ENCODE data around the gene ZNF438.

ZNF438 gene

DNA sequence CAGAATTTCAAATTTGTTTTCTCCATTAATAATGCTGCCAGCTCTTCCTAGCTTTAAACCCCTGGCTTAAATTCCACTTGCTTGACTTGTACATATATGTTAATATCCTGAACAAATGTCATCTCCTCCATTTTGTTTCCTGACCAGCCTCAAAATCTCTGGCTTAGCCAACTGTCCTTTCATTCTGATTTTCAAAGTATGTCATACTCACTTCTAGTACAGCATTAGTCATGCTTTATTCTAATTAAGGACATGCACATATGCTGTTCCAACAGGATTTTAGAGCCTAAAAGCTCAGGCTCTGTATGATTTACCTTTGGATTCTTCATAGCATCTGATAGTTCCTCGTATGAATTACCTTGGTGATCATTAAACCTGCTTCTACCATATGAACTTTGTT lies 158.3 kb downstream of the ZNF438 start:
- DNase-seq: no peak

DNA sequence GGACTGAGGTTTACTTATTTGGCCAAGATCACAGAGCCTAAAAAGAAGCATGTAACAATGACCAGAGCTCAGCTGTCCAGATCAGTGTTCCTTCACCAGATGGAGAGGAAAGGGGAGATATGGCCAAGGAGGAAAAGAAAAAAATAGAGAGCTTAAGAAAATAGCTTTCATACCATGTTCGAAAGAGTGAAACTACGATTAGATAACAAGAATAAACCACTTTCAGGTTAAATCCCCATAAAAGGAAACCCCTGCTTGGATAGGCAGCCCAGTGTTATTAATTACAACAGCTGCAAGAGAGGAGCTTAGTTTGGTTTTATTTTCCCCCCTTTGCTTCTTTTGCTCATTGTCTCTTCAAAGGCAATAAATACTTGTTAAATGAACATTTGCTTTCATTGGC lies 160.8 kb downstream of the ZNF438 start:
- no peak for DNase-seq

DNA sequence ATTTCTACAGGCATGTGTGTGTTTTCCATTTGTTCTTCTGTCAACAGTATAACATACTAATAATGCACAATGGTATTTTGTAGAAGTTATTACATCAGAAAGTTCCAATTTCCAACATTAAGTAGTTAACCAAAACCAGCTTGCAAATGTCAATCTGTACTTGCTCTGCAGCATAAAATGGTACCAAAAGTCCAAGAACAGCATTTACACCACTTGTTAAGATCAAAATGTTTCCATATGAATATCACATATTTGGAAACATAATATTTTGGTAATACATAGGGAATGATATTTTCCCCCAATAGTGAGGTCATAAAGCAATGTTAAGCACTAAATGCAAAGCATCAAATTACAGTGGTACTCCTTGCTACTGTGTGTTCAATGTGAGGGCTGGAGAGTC lies 162.1 kb downstream of the ZNF438 start:
- no peak for DNase-seq

DNA sequence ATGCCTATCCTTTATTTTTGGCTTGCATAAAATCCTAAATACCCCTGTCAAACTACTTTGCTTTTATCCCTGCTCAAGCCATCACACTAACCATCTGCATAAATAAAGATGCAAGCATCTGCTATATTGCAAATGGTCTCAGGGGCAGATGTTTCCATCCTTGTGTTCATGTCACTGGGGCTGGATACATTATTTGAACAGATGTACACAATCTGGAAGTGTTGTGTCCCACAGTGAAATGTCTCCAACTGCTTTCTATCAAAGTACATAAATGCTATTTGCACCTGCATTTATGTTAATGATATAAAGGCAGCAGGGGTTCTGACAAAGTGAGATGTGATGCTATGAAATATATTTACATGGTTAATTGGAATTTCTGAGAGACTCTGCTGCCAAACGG lies 163.1 kb downstream of the ZNF438 start:
- DNase-seq: no peak

DNA sequence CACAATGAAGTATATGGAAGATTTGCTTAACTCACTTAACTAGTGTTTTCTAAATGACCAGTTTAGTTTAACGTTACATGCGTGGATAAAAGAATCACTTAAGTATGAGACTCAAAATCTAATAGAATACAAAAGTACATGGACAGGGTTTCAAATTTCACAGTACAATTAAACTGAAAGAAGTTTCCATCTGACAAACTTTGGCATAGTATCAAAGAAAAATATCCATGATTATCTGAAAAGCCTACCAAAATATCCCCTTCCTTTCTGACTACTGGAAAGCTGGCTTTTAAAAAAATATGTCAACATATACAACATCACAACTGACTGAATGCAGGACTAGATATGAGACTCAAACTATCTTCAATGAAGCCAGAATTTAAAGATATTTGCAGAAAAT lies 164.8 kb downstream of the ZNF438 start:
- DNase-seq: no peak

DNA sequence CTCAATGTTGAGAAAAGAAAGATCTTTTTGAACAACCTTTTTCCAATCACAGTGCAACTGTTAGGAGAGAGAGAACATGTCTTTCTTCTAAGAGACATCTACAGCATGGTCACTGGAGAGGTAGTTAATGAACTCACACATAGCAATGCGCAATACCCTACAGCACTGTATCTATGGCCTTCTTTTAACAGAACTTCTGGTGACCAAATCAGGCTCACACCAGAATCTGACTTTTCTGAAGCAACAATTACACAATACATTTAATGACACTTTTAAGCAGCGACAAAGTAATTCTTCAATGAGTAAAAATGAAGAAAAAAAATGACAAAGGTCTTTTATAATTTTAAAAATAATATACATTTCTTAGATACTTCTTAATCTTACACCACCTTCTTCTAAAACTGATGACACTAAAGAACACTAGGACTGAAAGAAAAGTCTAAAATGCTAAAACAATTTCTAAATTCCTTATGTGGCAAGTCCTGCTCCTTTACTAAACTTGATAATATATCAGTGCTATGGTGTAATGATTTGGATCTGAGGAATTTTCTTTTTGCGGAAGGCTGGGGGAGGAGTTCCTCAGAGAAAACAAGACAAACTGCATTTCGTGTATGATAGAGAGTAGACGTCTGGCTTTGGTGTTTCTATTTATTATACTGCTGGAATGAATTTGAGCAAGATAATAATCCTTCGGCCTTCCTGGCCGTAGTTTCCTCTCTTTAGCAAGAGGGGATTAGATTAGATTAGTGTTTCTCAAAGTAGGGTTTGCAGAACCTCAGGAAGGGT lies 166.3 kb downstream of the ZNF438 start:
- DNase-seq: no peak

DNA sequence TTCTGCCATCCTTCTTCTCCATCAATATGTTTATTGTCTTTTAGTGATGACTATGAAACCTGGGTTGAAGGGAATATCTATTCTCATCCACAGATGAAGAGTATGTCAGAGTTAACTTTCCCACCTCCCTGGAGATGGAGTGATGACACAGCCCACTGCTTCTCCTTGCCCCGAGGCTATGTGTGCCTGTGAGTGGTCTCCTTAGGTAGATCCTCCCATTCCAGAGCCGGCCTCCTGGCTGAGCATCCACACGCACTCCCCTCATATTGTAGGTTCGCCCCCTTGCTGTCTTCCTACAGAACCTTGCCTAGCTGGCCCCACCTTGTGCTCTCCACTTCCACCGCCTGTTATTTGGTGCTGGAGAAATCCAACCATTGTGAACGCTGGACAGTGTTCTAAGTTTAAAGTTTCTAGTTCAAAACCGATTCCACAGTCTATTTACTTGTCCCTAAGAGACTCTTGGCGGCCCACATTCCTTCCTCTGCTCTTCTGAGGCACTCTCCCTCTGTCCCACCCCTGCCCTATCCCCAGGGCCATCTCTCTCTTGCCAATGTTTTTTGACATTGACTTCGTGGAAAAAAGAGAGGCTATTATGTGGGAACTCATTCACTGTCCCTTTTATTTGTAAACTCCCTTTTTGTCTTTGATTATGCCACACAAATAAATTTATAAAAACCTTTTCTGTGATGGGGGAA lies 168.0 kb downstream of the ZNF438 start:
- DNase-seq: no peak

DNA sequence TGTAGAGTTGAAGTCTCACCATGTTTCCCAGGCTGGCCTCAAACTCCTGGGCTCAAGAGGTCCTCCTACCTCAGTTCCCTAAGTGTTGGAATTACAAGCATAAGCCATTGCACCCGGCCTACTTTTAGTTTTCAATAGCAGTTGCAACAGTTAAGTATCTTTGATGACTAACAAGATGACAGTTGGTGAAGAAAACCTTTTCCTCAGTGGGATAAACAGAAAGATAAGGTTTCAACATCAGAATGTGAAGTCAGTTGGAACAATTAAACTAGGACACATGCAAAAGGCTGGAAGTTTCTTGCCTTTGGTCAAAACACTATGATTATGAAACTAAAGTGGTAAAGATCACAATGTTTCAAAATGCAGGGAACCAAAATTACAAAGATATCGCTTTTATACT lies 169.2 kb downstream of the ZNF438 start:
- no peak for DNase-seq

DNA sequence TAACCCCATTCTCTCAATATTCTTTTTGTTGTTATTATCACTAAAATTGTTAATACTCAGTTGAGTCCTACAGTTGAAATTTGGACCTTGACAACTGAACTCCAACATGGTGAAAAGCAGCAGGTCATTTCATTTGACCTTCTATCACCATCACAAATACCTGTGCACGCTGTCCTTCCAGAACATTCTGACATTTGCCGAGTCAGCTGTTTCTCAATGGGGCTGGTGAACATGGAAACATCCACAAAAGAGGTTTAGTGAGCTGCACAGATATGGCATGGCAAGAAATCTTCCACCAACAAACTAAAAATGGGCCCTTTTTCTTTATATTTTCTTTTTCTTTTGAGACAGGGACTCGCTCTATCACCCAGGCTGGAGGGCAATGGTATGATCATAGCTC lies 169.7 kb downstream of the ZNF438 start:
- DNase-seq: no peak

DNA sequence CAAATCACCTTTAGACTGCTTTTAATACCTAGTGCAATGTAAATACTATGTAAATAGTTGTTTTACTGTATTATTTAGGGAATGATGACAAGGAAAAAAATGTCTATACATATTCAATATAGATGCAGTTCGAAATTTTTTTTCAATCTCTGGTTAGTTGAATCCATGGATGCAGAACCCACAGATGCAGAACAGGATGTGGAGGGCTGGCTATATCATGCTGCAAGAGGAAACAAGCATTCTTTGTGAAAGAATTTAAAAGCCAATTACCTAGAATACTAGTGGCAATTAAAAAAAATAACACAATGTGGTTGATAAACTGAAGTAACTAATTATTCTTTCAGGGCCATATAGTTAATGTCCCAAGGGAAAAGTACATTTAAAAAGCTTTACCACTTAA lies 170.4 kb downstream of the ZNF438 start:
- DNase-seq: no peak

DNA sequence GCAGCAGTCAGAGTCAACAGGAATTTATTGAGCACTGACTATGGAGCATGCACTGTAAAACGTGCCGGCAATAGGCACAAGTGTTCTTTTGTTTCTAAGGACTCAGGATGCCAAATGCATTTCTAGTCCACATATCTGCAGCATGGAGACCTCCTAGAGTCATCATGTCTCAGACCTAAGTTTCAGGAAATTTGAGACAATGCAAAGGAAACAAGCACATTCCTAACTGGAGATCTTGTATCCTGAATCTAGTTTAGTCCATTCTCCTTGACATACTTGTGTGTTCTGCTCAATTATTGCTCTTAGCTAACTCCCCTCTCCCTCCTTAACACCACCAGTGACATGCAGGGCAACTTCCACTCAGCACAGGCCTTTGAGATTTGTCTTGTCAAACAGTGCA lies 173.2 kb downstream of the ZNF438 start:
- no peak for DNase-seq

DNA sequence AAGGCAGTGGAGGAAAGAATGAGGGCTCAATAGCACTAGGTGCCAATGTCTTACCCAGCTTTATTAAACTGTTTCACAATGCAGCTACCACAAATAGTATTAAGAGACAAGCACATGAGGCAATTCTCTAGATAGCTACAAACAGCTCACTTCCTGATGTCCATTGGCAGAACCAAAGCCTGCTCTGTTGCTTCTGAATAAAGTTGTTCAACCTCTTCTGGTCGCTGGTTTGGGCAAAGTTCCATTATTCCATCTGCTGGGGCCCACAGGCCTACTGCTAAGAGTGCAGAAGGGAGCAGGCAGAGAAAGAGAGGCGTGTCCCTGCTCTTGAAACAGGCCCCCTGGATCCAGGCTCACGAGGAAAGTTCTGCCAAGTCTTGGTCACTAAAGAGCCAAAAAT lies 173.9 kb downstream of the ZNF438 start:
- no peak for DNase-seq

DNA sequence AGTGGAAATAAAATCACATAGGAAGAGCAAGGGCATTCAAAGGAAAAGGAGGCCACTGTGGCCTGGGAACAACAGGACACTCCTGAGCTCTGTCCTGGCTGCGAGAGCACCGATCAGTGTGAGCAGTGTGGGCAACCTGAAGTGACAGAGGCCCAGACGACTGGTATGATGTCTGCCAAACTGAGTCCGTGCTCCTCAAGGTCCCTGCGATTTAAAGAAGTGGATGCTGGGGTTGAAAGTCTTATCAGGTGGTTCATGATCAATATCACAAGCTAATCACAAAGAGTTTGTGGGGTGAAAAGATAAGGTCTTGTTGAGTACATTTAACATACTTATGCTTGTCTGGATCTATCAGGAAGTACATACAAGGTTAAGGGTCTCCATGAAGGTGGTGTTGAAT lies 176.5 kb downstream of the ZNF438 start:
- no peak for DNase-seq

DNA sequence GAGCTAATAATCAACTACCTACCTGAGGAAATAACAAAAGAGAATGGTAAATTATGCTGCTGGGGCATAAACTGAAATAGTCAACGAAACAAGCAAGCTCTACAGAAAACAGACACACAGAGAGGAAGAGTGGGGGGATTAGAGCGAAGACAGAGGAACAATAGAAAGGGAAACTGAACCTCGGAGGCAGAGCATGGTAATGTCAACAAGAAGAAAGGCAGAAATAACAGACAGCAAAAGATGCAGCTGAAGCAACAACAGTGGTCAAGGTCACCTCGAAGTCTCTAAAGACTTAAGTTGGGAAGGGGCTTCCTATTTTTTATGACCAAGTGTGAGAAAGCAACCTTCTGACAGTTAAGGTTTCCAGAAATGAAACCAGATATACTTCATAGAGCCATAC lies 177.0 kb downstream of the ZNF438 start:
- DNase-seq: no peak

DNA sequence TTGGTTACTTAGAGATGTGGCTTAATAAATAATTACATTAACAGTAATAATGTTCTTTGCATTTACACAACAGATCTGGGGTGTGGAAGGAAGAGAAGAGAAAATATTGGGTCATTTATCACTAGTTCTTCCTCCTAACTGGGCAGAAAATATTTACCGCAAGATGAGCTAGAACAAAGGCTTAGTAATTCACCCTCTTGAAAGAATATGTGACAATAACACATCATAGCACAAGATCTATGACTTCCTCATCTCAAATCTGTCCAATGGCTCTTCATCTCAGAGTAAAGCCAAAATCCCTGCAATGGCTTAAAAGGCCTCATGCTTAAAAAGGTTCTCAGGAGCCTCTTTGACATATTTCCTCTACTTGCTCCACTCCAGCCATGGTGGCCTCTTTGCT lies 178.6 kb downstream of the ZNF438 start:
- no peak for DNase-seq

DNA sequence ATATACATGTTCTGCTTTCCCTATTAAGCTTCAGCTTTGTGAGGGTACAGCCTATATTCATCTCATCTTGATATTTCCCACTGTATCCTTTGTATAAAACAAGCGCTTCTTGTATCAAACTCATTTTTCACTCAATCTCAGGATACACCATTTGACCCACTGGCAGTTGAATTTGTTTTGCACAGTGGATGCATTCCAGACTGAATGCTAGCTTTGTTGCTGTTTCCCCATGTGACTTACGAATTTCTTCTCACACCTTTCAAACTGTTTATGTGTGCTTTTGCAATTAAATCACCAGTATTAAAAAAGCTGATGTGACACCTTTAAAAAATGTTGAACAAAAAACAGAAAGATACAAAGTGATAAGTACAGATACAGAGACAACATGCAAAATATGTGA lies 180.9 kb downstream of the ZNF438 start:
- no peak for DNase-seq

DNA sequence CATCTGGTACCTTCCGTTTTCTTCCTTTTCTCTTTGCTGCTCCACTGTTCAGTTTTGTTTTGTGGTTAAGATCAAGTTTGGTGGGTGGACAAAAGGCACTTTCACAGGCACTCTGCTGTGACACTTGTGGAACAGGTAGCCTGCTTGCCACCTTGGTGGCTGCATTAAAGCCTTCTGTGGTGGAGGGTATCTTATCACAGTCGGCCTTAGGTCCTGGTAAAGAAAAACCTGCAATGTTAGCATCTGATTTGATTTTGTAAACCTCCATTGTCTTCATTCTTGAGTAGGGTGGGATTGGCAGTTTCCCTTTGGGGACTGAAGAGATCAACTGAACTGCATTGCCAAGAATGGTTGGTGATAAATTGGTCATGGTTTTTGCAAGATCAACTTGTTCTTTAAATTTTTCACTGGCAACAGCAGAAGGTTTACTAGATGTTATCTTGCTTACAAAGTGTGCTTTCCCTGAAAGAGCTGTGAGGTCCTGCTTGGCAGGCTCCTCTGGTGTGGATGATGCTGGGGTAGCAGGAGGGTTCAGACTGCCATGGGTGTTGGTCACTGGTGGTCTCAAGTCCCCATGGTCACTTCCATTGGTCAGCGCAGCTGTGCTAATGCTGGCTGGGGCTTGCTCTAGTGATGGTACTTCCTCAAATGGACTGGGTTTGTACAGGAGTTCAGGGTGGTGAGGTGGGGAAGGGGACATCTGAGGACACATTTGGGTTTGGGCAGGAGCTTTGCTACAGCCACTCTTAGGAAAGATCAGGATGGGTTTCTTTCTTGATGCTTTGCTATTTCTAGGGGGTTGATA lies 182.2 kb downstream of the ZNF438 start:
- no peak for DNase-seq

DNA sequence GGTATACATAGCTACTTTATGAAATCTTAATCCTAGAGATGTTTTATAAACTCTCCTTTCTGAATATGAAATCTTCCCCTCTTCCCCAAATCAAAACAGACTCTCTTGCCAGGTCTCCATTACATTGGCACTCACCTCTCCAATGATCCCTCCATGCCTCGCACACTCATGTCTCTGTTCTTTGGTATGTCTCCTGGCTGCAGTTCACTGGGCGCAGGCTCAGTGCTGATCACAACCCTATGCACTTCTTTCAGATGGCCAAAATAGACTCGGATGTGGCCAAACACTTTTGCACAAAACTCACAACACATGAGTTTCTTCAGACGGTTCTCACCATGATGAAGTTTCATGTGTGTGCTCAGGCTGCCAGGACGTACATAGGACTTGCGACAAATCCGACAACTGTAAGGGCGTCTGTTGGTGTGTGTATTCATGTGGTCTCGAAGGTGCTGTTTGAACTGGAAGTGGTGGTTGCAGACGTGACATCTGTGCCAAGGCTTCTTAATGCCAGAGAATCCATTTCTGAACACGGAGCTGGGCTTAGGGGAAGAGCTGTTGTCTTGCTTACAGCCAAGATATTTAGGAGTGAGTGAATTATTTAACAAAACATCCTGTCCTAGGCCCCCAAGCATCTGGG lies 183.2 kb downstream of the ZNF438 start:
- no peak for DNase-seq

DNA sequence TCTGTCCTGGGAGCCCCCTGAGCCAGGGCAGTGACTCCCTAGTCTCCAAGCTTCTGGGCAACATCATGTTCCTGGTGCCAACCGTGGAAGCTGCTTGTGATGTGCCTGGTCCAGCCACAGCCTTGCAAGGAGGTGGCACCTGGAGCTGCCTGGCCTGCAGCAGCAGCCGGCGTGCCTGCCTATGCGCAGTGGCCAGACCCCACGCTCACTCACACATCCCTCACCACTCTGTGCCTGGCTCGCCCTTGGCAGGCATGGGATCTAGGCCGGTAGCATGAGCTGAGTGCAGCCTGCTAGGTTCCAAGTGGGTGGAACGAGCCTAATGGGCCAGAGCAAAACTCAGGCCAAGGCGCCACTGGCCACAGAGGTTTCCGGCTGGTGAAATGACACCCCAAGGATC lies 184.0 kb downstream of the ZNF438 start:
- DNase-seq: no peak

DNA sequence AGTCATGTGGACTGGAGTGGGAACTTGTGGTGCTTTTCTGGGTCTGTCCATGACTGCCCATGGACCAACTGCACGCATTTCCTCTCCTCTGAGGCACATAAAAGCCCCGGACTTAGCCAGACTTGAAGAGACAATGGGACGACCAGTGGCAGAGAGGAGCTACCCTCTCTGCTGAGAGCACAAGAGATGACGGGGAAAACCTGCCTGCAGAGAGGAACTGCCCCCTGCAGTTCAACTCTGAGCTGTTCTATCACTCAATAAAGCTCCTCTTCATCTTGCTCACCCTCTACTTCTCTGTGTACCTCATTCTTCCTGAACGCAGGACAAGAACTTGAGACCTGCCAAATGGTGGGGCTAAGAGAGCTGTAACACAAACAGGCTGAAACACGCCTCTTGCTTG lies 184.5 kb downstream of the ZNF438 start:
- no peak for DNase-seq

DNA sequence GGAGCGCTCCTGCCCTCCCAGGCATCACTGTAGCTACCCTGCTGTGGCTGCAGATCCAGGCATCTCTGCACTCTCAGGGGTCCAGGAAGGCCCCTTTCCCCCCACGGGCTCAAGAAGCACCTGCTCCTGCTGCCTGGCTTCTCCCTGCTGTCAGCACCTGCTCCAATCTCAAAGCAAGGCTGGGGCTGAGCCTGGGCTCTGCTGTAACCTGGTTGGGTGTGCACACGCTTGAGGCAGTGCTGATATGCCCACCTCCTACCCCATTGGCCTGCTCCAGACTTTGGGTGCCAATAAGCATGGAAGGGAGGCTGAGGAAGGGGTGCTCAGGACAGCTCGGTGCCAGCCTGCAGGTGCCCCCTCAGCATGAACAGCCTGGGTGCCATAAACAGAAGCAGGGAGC lies 185.0 kb downstream of the ZNF438 start:
- no peak for DNase-seq

DNA sequence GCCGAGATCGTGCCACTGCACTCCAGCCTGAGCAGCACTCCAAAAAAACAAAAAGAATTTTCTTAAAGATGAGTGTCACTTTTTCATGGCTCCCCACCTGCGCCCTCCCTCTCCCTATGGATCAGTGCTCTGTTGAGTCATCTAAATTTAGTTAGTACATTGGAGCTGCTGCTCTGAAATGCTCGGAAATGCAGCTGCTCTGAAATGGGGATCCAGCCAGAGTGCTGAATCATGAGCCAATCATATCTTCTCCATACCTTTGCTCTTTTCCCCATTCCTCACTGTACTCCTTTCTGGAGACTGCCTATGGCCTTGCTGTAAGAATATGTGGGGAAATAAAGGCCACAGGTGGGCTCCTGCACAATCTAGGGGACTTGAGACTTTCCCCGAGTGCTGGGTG lies 188.8 kb downstream of the ZNF438 start:
- no peak for DNase-seq

DNA sequence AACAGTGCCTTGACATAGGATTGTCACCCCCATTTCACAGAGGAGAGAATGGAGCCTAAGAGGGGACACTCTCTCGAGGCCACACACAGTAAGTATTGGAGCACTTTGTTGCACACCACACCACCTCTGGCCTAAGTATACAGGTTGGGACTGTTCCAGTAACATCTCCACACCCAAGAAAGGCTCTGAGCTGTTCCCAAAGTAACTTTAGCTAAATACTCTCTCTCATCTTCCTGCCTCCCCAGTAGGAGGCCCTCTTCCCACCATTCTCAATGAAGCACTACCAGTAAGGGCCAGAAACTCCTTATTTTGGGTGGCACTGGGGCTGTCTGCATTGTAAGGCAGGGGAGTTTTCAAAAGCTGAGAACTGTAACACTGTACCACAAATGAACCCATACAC lies 189.5 kb downstream of the ZNF438 start:
- no peak for DNase-seq

All from stimulated activated CD4-positive, alpha-beta T cell treated with anti-CD3 and anti-CD28 coated beads, Interleukin-4, amount 100 ng/mL, for 24 hours (primary cell).